HG02763 (cell line): ENCODE data around the gene PTPA.

ENCODE experiments used
- ATAC-seq: cut with Tn5 transposase; IDR thresholded peaks from one replicate; pipeline ENCODE4 v1.9.1; 2021; ENCODE audit warnings: mild to moderate bottlenecking, moderate library complexity; ENCODE audit not compliant: unreplicated experiment

PTPA gene

GRCh38 chr9:129136446-129137035, 25.3 kb downstream of the PTPA start:
- ATAC-seq: no peak

DNA sequence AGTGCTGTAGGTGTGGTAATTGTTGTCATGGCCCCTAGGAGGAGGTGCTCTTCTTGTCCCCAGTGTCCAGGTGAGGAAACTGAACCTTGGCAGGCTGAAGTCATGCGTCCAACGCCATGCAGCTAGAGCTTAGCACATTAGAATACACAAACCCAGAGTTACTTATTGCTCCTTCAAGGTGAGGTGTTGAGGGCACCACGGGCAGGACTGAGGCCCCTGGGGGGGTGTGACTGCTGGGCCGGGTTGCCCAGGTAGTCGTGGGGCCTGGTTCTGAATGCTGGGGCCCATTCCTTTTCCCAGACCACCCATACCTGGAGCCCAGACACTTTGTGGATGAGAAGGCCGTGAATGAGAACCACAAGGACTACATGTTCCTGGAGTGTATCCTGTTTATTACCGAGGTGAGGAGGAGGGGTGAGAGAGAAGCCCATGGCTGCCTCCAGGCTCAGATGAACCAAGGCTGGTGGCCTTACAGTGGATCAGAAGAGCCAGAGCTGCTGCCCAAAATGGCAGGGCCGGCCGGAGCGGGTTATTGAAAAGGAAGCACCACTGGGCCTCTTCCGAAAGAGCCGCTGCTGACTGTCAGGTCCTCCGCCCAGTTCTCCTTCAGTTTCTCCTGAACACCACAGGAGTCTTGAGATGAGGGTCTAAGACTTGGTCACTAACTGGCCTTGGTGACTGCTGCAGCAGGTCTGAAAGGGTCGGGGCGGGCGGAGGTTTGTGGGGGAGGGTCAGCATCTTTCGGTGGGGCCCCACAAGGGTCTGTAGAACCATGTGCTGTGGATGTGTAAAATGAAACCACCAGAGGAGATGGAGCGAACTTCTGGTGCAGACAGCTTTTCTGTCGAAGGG, 26.3 kb downstream of the PTPA start:
- no peak for ATAC-seq

- no peak for ATAC-seq
Observed at GRCh38 chr9:129138144-129138462, 26.9 kb downstream of the PTPA start.

DNA sequence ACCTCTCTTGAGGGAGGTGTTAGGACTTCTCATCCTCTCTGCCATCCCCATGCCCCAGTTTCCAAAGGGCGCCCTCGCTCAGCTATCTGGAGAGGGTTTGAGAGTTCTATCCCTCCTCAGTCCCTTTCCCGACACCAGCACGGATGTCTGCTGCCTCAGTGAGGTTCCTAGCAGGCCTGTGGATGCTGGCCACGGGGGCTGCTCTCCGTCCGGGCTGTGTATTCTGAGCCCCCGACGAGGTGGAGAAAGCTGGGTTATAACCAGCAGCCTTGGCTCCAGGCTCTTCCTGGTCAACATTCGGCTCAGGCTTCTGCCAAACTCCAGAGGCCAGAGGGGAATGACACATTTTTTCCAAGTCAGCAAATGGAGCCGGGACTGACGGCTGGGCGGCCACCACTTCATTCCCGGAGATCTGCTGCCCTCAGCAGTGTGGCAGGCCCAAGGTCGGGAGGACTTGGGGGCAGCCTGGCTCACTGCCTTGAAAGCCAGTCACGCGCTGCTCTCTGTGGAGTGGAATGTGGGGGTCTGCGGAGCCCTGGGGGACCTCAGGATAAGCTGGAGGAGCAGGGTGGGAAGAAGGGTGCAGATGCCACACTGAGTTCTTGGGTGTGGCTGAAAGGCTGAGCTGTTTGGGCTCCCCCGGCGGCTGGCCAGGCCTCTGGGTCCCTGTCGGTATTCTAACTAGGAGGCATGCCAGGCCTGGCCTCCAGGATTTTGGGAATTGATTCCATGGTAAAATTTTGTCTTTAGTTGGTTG, 27.4 kb downstream of the PTPA start:
- no peak for ATAC-seq

GRCh38 chr9:129139233-129139992, 28.2 kb downstream of the PTPA start:
- ATAC-seq: peak; percentile 3

DNA sequence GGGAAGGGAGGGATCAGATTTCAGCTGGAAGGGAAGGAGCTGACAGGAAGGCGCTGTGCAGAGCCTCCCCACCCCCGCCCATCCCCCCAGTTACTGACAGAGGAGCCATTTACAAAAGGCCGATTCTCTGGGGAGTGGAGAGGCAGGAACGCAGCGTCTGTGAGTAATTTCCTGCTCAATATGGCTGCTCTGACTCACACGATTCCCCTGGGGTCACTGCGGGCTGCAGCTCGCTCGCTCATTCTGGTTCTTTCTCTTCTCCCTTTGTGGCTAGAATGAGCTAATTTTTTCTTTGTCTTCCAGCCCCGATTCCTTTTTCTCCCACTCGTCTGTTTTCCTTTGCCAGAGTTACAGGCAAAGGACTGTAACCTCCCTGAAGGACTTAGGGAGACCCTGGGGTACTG, 28.8 kb downstream of the PTPA start:
- peak; percentile 44 for ATAC-seq

DNA sequence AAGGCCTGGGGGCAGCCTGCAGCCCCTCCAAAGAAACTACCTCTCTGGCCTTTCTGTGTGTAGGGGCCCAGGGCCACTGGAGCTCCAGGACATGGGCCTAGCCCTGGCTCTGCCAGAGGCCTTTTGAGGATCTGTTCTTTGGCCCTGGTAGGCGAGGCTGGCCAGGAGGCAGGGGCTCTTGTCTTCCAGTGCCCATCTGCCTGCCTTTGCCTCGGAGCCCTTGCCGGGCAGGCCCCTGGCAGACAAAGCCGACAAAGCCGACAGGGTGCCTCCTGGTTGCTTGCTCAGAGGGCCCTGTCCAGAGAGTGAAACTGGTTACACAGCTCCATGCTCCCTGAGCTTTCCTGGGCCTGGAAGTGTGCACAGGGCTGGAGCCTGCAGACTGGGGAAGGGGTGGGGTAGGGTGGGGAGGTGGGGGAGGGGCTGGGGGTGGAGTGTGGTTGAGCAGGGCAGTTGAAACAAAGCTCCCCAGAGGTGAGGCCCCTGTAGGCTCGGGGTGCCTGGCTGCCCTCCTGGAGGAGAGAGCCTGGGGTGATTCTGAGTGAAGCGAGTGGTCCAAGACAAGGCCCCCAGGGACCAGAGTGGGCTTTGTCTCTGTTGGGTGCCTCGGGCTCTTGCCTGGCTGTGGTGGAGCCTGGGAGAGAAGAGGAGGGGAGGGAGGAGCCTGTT, 29.3 kb downstream of the PTPA start:
- ATAC-seq: peak; percentile 7

- no peak for ATAC-seq
Observed at GRCh38 chr9:129141066-129142041, 30.1 kb downstream of the PTPA start.

DNA sequence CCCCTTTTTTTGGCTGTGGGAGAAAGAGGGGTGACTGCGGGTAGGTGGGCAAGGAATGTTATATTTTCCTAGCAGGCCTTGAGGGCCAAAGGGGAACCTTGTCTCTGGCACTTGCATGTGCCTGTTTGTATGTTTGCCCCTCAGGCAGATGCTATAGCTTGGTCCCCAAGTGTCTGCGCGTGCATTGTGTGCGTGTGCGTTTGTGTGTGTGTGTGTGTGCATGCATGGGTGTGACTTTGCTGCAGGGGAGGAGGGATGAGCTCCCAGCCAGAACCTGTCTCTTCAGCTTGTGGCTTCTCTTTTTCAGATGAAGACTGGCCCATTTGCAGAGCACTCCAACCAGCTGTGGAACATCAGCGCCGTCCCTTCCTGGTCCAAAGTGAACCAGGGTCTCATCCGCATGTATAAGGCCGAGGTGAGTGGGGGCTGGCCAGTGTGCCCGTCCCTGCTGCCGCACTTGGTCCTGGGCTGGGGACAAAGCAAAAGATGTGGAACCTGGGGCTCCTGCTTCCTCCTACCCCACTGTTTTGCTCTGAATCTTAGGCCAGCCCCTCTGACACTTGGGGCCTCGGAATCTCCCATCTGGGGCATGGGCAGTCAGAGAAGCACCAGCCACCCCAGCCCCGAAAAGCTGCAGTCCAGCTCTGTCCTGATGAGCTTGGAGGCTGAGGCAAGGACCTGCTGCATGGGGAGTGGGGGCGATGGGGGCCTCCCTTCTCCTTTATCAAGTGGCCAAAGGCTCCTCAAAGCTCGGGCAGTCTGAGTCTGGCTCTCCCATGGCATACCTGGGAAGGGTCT, 31.1 kb downstream of the PTPA start:
- ATAC-seq: no peak

DNA sequence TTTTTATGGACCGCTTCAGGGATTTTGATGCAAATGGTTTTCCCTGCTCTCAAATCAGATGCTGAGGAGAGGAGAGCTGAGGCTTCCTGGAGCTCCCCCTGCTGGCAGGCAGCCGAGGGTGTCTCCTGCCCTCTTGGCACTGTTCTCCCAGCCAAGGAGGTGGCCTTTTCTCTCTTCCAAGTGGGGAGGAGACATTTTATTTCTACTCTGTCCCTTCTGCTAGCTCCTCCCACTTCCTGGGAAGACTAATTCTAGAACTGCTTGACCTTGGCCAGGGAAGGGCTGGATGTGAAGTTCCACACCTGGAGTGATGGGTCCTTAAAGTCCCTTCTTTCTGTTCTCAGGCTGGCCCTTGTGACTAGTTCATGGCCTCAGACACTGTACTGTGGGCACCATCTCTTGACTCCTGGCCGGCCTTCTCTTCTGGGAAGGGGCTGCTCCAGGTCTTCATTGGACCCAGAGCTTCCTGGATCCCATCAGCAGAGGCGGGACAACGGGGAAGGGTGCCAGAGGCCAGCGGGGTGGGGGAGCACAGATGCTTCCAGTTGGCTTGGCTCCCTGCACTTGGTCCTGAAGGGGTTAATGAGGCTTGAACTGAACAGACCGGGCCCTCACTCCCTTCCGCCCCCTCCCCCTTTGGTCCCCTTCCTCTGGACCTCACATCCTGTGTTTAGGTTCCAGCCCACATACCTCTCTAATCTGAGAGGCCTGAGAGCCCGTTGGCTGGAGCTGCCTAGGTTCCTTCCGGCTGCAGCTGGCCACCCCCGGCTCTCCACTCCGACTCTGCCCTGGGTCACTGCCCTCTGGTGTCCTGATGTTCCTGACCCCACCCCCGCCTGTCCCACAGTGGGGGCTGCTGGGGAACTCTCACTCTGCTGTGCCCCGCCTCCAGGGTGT, 32.1 kb downstream of the PTPA start:
- ATAC-seq: no peak

- ATAC-seq: no peak
Observed at GRCh38 chr9:129145316-129145715, 34.1 kb downstream of the PTPA start.

DNA sequence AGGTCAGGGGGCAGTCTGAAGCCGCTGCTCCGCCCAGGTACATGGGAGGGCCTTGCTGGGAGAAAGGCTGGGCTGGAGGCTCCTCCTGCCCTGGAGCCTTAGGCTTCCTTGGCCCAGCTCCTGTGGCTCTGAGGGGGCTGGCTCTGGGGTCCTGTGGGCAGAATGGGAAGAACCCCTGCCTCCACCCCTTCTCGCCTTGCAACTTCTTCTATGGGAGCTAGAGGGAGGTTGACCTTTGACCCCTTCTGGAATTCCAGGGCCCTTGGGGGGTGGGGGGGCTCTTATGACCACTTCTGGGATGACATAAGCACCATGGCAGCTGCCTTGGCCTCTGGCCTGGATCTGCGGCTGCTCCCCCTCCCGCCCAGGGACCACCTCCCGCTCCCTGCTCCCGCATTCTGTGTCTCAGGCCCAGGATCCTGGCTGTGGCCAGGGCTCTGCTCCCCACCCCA, 34.7 kb downstream of the PTPA start:
- ATAC-seq: no peak

DNA sequence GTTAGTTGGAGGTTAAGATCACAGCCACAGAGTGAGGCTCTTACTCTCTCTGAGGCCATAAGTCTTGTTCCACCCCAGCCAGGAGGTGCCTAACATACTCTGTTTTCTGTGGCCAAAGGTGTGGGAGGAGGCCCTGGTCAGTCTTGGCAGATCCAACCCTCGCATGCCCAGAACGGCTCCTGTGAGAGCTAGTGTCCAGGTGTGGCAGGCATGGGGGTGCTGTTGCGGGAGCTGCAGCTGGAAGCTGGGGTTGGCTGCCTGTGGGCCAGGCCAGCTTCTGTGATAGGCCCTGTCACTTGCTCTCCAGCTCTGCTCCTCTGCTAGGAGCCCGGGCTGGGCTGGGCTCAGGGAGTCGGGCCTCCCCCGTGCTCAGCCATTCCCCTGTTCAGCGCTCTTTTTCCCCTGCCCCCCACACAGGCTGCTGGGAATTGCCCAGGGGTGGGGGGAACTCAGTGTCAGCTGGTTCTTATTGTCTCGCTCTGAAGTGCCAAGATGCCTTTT, 35.3 kb downstream of the PTPA start:
- no peak for ATAC-seq

GRCh38 chr9:129148463-129149204, 37.4 kb downstream of the PTPA start:
- ATAC-seq: no peak

DNA sequence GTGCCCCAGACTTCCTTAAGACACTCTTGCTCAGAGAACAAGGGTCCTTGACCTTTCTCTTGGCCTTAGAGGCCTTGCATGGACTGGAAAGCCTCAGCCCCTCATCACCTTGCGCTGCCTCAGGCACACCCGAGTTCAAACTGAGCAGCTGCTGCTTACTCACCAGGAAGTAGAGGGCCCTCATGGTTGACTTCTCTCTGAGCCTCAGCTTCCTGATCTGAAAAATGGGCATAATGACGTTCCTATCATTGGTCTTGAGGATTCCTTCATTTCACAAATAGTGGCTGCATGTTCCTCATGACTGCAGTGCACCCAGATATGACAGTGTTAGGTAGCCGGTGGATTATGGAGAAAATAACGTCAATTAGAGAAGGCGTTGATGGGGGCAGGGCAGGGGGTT, 38.2 kb downstream of the PTPA start:
- ATAC-seq: no peak

DNA sequence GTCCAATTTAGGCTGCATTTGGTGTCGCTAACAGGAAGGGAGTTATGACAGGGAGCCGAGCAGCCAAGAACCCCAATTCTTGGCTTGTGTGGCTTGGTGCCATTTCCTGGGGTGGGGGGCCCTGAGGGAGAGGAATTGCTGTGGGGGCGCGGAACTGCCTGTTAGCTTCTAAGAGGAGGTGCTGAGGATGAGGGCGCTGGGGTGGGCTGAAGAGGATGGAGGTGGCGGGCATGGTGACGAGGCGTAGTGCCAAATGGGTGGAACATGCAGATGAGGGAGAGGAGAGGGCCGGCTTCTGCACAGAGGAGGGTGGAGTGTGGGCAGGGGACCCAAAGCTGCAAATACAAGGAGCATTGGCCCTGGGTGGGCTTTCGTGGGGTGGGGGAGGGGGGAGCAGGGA, 38.9 kb downstream of the PTPA start:
- ATAC-seq: no peak
